Body of pancreas (tissue), 4 donors: Measurements from ENCODE around the gene TMEM187. TPM values are rescaled to one million over a fixed set of nuclear protein-coding genes. Genes with fewer than 3 reads are reported as not detected.

Experiments
- ATAC-seq: fragments of 150-250 bp; one replicate; pipeline ENCODE4 v1.9.1; 2016
- DNase-seq, 4 donors: peaks; one replicate each; pipeline ENCODE4 v3.0.0-alpha.2; 2019
- H3K27ac ChIP-seq, 4 donors: fragments of 200-600 bp; sonication (generic); 1 replicate in 3 of 4; 2 replicates in 1 of 4; pipeline versions ENCODE4 v1.5.1 to v1.6.1; 2016 to 2019; ENCODE audit warnings: mild to moderate bottlenecking in 1 of 4, mixed read lengths in 1 of 4, moderate library complexity in 1 of 4
- H3K27me3 ChIP-seq, 2 donors: fragments of 200-600 bp; sonication (generic); one replicate each; pipeline ENCODE4 v1.6.0; 2016; ENCODE audit warnings: mild to moderate bottlenecking in 1 of 2
- H3K36me3 ChIP-seq, 2 donors: fragments of 200-600 bp; sonication (generic); replicated peaks in 1 of 2; 2 replicates each; pipeline ENCODE4 v1.5.1; 2016; ENCODE audit warnings: low read depth in 2 of 2; ENCODE audit not compliant: insufficient read depth in 1 of 2
- H3K4me1 ChIP-seq: fragments of 200-600 bp; sonication (generic); one replicate; pipeline ENCODE4 v1.6.0; 2016
- H3K4me3 ChIP-seq, 2 donors: fragments of 200-600 bp; sonication (generic); 1 replicate in 1 of 2; 2 replicates in 1 of 2; pipeline ENCODE4 v1.5.1; 2016 to 2019
- H3K9me3 ChIP-seq, 3 donors: fragments of 200-600 bp; sonication (generic); 1 replicate in 2 of 3; 2 replicates in 1 of 3; pipeline ENCODE4 v1.5.1; 2016
- POLR2A ChIP-seq, 3 donors: fragments of 450-650 bp; IDR thresholded peaks; one replicate each; pipeline ENCODE4 v1.6.1; 2016; ENCODE audit warnings: antibody characterized with exemption in 3 of 3, mild to moderate bottlenecking in 2 of 3
- WGBS, 2 donors: methylation state at CpG; one replicate each; pipeline ENCODE4 v1.1.5; 2017; 5-methylcytosine and 5-hydroxymethylcytosine counted together
- intact Hi-C: fragments of 100-400 bp; cut with DNase I; formaldehyde crosslinking; loops from one replicate; pipeline ENCODE4 v1.15.1; 2023
- total RNA-seq, 2 donors: library from RNA; depleted of rRNA; stranded (reverse); fragments of >200 nt; gene quantifications; one replicate each; pipeline ENCODE4 v1.1.0, GENCODE V29; 2016
- TF ChIP-seq, protein P1 (sequence below), 7 experiments: fragments of 450-650 bp in 4 of 7; fragments of 200-600 bp in 3 of 7; sonication (generic) in 3 of 7; IDR thresholded peaks; one replicate each; pipeline ENCODE4 v1.5.1; 2016 to 2019; ENCODE audit warnings: antibody characterized with exemption in 7 of 7

The TMEM187 gene
- total RNA-seq, 2 donors from 2014 or later: 8.8 to 10.9 TPM

DNA sequence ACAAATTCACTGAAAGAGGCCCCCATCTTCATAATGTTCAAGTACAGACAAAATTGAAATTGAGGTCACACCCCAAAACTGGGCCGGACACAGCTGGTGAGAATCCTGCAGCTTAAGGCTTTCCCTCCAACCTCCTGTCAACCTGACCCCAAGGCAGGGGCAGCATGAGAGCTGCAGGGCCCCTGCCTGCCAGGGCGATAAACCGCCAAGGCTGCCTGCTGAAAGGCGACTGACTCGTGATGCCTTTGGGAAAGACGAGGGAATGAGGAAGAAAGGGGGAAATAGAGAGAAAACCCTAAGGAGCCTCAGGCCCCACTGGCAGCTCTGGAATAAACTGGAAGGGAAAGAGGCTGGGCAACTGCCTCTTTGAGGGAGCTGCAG is 54.5 kb downstream of the TMEM187 start:
- H3K9me3 ChIP-seq: no peaks in the 10 kb centered on the region
- intact Hi-C loops: no loop called here
- H3K36me3 ChIP-seq: no peaks in the 10 kb centered on the region
- no peak for ATAC-seq
- no peak for DNase-seq
- H3K27me3 ChIP-seq: no peaks in the 10 kb centered on the region
- peaks cover 6% of the 10 kb centered on the region for H3K4me1 ChIP-seq
- WGBS, 2 donors: 50 to 82% methylated on average over 1 to 6 of the region's 6 CpGs
- no peak overlapping the region for H3K27ac ChIP-seq
- no peak for TF ChIP-seq POLR2A (IDR thresholded peaks at IDR 0.05)
- TF ChIP-seq, protein P1, sequence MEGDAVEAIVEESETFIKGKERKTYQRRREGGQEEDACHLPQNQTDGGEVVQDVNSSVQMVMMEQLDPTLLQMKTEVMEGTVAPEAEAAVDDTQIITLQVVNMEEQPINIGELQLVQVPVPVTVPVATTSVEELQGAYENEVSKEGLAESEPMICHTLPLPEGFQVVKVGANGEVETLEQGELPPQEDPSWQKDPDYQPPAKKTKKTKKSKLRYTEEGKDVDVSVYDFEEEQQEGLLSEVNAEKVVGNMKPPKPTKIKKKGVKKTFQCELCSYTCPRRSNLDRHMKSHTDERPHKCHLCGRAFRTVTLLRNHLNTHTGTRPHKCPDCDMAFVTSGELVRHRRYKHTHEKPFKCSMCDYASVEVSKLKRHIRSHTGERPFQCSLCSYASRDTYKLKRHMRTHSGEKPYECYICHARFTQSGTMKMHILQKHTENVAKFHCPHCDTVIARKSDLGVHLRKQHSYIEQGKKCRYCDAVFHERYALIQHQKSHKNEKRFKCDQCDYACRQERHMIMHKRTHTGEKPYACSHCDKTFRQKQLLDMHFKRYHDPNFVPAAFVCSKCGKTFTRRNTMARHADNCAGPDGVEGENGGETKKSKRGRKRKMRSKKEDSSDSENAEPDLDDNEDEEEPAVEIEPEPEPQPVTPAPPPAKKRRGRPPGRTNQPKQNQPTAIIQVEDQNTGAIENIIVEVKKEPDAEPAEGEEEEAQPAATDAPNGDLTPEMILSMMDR (IDR thresholded peaks at IDR 0.05): no peak
- H3K4me3 ChIP-seq: no peak overlapping the region

DNA sequence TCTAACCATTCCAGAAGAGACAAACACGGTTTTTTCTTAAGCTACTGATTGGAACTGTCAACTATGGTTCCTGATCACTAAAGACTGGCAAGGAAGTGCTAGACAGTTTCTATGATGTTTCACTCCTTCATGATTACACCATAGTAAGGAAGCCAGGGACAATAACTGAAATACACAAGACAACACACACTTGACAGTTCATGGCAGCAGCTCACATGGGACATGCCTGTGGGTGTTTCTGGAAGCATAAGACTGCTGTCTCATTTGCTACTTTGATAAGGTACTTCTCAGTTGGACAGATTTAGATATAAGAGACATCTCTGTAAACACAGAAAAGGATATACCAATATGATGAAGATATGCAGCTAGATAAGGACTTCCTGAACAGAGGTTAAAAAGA is 55.4 kb downstream of the TMEM187 start:
- intact Hi-C loops: no loop called here
- no peak overlapping the region for H3K27ac ChIP-seq
- WGBS, 2 donors: 67 to 86% methylated on average over 1 of the region's 1 CpG
- ATAC-seq: no peak
- TF ChIP-seq POLR2A (IDR thresholded peaks at IDR 0.05): no peak
- TF ChIP-seq, protein P1 (IDR thresholded peaks at IDR 0.05): no peak
- H3K9me3 ChIP-seq: no peaks in the 10 kb centered on the region
- H3K4me1 ChIP-seq: peaks cover 6% of the 10 kb centered on the region
- no peaks in the 10 kb centered on the region for H3K36me3 ChIP-seq
- no peak for DNase-seq
- H3K4me3 ChIP-seq: no peak overlapping the region
- H3K27me3 ChIP-seq: no peaks in the 10 kb centered on the region

DNA sequence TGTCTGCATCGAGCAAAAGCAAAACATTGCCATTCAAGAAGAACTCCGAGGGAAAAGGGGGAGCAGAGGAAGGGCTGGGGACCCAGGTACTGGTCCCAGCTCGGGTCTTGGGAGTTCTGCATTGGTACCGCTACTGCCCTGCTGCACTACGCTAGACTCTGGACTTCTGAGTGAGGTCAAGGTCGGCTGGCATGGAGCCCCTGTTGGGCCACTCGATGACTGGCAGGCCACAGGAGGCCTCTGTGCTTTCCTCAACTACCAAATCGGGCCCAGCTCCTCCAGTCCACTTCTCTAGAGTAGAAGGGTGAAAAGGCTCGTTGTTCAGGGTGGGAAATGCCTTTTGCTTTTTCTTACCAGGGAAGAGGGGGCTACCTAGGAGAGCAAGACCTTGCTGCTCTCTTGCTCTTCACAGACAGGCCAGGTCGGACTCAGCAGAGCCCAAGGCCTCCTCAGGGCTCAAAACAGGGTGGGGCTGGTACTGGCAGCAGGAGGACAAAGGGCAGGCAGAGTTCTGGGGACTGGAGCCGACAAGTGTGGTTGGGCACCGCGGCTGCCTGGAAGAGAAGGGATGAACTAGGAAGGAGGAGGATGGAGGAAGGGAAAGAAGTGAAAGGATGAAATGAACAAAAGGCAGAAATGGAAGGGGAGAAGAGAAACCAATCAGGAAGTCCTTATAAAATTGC is 56.1 kb downstream of the TMEM187 start:
- 52 to 61% methylated on average over 7 to 8 of the region's 13 CpGs for WGBS, 2 donors
- intact Hi-C loops: no loop called here
- TF ChIP-seq, protein P1 (IDR thresholded peaks at IDR 0.05): no peak
- TF ChIP-seq POLR2A (IDR thresholded peaks at IDR 0.05): no peak
- no peaks in the 10 kb centered on the region for H3K27me3 ChIP-seq
- no peak overlapping the region for H3K4me3 ChIP-seq
- no peak overlapping the region for H3K27ac ChIP-seq
- H3K9me3 ChIP-seq: no peaks in the 10 kb centered on the region
- no peak for DNase-seq
- peaks cover 6% of the 10 kb centered on the region for H3K4me1 ChIP-seq
- no peak for ATAC-seq
- no peaks in the 10 kb centered on the region for H3K36me3 ChIP-seq

DNA sequence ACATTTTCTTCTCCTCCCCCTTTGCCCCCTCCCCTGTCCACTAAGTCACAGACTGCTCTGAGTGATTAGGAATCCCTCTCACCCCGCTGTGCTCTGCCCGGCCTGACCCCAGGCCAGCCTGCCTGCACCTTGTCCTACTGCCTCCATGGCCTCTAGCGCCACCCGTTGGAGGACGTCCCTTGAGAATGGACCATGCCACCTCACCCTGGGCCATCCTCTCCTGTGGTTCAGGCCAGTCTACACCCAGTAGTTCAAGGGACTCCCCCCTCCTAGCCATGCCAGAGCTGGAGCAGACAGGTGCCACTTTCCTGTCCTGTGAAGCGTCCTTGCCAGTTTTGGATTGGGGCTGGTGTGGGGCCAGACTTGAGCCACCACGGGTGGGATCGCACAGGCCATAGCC is 56.9 kb downstream of the TMEM187 start:
- 83% methylated on average over 8 of the region's 8 CpGs; no CpG with 5 or more reads in 1 of the 2 donors for WGBS, 2 donors
- H3K4me1 ChIP-seq: peaks cover 6% of the 10 kb centered on the region
- no peaks in the 10 kb centered on the region for H3K9me3 ChIP-seq
- no peak overlapping the region for H3K27ac ChIP-seq
- DNase-seq (no peak), ATAC-seq (no peak)
- no peaks in the 10 kb centered on the region for H3K27me3 ChIP-seq
- no peaks in the 10 kb centered on the region for H3K36me3 ChIP-seq
- H3K4me3 ChIP-seq: no peak overlapping the region
- no peak for TF ChIP-seq POLR2A (IDR thresholded peaks at IDR 0.05)
- TF ChIP-seq, protein P1 (IDR thresholded peaks at IDR 0.05): no peak
- intact Hi-C loops: no loop called here

DNA sequence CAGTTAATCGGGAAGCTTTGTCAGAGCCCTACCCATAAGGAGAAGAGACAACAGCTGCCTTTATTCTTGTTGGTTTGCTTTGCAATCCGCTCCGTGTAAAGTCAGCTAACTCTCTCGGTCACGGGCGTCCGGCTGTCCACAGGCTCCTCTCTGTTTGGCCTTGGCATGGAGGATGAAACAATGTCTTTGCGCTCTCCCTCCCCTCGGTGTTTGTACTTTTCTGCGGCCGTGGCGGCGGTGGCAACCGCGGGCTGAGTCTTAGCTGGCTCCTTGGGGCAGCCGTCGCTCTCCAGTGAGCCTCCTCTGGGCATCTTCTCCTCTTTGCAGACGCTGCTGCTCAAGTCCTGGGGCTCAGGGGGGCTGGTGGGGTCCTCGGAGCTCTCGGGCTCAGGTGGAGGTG is 57.7 kb downstream of the TMEM187 start:
- Histone ChIP-seq H3K27me3 (no peaks in the 10 kb centered on the region), H3K4me1 (peaks cover 6% of the 10 kb centered on the region), H3K27ac (no peak overlapping the region), H3K36me3 (no peaks in the 10 kb centered on the region), H3K9me3 (no peaks in the 10 kb centered on the region), H3K4me3 (no peak overlapping the region)
- ATAC-seq (no peak), DNase-seq (no peak)
- 86 to 90% methylated on average over 13 of the region's 20 CpGs for WGBS, 2 donors
- TF ChIP-seq, protein P1 (IDR thresholded peaks at IDR 0.05): no peak
- no peak for TF ChIP-seq POLR2A (IDR thresholded peaks at IDR 0.05)
- intact Hi-C loops: no loop called here
